Activated naive CD8-positive, alpha-beta T cell treated with anti-CD3 and anti-CD28 coated beads, Interleukin-2, amount 10 ng/mL, durations not matched to agents 7 days and 5 days (primary cell): ENCODE data around the gene TSPAN4. TPM values are rescaled to one million over a fixed set of nuclear protein-coding genes. Genes with fewer than 3 reads are reported as not detected.

Experiments used
- ATAC-seq: fragments of 150-1000 bp; cut with Tn5 transposase; one replicate; pipeline ENCODE4 v1.10.0; 2021; ENCODE audit warnings: low read depth, moderate library complexity
- POLR2A ChIA-PET: fragments of 350-600 bp; sonication (Branson Sonifier 250); formaldehyde crosslinking; loops from one replicate; lab custom pipeline; 2021; ENCODE audit warnings: antibody characterized with exemption; lab: Charles Lee
- DNase-seq: peaks from one replicate; pipeline ENCODE4 v3.0.0; 2021
- H3K27ac Mint-ChIP-seq: one replicate; pipeline ENCODE4 v1.8.0; 2022; ENCODE audit warnings: mild to moderate bottlenecking, mixed read lengths
- H3K27me3 Mint-ChIP-seq: one replicate; pipeline ENCODE4 v1.8.0; 2022; ENCODE audit warnings: mild to moderate bottlenecking, moderate library complexity, mixed read lengths
- H3K36me3 Mint-ChIP-seq: one replicate; pipeline ENCODE4 v1.8.0; 2021; ENCODE audit warnings: mild to moderate bottlenecking, mixed read lengths
- H3K4me1 Mint-ChIP-seq: one replicate; pipeline ENCODE4 v1.8.0; 2021; ENCODE audit warnings: mixed read lengths
- H3K4me3 Mint-ChIP-seq: one replicate; pipeline ENCODE4 v1.8.0; 2022; ENCODE audit warnings: mild to moderate bottlenecking, moderate library complexity, mixed read lengths
- H3K9me3 Mint-ChIP-seq: one replicate; pipeline ENCODE4 v1.8.0; 2021; ENCODE audit warnings: mixed read lengths
- total RNA-seq, 2 experiments: library from RNA; stranded (reverse); gene quantifications; one replicate each; pipeline ENCODE4 v1.2.3, GENCODE V29; 2021

Gene TSPAN4
- total RNA-seq, 2 experiments from 2014 or later, result 19.0 to 20.3 TPM

DNA sequence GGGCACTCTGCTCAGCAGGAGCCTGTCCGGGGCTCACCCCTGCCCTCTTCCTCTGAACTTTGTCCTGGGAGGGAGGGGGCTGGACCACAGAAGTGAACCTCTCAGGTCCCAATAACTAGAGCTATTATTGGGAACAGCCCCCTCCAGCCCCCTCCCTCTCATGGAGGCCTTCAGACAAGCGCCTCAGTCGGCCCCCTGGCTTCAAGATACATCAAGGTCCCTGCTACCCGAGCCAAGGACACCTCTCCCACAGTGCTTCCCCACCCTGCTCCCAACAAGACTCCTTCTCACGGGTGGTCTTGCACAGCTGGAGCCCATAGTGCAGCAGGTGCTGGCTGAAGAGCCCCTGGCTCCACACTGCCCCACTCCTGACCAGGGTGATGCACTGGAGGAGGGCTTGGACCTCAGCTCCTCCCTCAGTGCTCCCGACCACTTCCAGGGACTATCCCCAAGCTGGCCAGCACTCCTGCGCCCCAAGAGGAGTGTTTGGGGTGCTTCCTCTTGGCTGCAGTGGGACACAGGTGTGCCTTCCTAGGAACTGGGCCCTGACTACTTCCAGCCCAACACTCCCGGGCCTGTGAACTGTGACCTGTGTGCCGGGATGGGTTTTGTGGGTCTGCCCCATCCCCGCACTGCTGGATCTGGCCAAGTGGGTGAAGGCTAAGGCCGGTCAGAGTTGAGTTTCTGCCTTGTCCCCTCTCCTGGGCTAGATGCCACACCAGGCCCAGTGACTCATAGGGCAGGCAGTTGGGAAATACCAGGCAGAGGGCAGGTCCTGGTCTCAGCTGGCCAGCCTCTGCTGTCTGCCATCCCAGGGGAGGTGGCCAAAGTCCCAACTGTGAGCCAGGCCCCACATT, 21.8 kb upstream of the TSPAN4 start:
- no peaks in the 10 kb centered on the region for H3K9me3 Mint-ChIP-seq
- H3K36me3 Mint-ChIP-seq, result peaks cover 5% of the 10 kb centered on the region
- H3K27ac Mint-ChIP-seq, result peak overlapping the region; percentile 42
- H3K27me3 Mint-ChIP-seq, result no peaks in the 10 kb centered on the region
- DNase-seq (no peak), ATAC-seq (no peak)
- H3K4me1 Mint-ChIP-seq, result peaks cover 7% of the 10 kb centered on the region
- POLR2A ChIA-PET, result interaction anchor here (1.8 to 3.0 kb wide), 8 partner anchors 8 to 89 kb away, joined by 6 to 51 read pairs (median 18); partner anchors contain the start of genes CD151, CHID1, CRACR2B and GATD1
- peak overlapping the region; percentile 82 for H3K4me3 Mint-ChIP-seq

DNA sequence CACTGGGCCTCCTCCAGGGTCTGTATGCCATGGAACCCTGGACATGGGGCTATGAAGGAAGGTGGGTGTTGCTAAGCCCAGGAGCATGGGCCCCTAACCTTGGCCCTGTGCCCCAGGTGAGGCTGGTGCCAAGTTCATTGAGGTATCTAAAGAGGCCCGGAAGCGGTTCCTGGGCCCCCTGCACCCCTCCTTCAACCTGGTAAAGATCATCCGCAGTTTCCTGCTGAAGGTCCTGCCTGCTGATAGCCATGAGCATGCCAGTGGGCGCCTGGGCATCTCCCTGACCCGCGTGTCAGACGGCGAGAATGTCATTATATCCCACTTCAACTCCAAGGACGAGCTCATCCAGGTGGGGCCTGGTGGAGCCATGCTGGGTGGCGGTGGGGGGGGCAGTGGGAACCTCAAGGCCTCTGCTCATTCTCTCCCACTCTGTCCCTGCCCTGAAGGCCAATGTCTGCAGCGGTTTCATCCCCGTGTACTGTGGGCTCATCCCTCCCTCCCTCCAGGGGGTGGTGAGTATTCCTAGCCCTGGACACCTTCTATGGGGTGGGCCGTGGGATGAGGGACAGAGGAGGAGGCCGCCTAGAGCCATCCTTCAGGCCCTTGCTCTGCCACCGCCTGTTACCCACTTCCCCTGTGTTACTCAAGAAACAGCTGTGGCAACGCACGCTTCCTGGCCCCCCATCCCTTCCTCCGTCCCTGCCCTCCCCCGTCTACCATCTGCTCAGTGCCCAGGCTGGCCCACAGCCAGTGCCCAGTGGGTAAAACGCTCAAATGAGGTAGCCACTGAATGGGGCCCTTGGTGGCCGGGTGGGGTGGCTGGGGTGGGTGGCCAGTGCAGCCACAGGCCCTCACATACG, 20.9 kb upstream of the TSPAN4 start:
- Mint-ChIP-seq H3K36me3 (peaks cover 5% of the 10 kb centered on the region), H3K27me3 (no peaks in the 10 kb centered on the region), H3K4me3 (peak overlapping the region; percentile 16), H3K4me1 (peaks cover 11% of the 10 kb centered on the region), H3K27ac (no peak overlapping the region), H3K9me3 (no peaks in the 10 kb centered on the region)
- ATAC-seq, result no peak
- DNase-seq, result no peak
- POLR2A ChIA-PET, result interaction anchor here (0.6 kb wide), 1 partner anchor 126 kb away, joined by 3 read pairs; the partner anchor contains the start of gene TMEM80

DNA sequence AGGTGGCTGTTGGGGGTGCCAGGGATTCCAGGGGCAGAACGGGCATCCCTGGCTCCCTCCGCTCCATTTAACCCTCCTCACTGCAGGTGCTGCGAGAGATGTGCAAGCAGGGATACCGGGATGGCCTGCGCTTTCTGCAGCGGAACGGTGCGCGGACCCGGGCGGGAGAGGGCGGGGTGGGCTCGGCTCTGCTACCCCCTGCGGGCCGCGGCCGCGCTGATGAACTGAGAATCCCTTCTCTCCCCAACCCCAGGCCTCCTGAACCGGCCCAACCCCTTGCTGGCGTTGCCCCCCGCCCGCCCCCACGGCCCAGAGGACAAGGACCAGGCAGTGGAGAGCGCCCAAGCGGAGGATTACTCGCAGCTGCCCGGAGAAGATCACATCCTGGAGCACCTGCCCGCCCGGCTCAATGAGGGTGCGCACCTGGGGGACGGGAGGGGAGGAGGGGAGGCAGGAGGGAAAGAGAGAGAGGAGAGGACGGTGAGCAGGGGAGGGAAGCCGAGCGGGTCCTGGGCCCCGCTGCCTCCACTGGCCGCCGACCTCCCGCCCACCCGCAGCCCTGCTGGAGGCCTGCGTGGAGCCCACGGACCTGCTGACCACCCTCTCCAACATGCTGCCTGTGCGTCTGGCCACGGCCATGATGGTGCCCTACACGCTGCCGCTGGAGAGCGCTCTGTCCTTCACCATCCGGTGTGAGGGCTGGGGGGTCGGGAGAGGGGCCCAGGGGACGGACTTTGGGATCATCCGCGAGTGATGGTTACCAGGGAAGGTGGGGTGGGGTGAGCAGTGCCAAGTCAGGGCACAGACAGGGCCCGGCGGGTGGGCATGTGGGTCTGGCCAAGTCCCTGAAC, 19.0 kb upstream of the TSPAN4 start:
- Mint-ChIP-seq H3K4me3 (no peak overlapping the region), H3K36me3 (peaks cover 7% of the 10 kb centered on the region), H3K27me3 (peaks cover 10% of the 10 kb centered on the region), H3K4me1 (peaks cover 18% of the 10 kb centered on the region), H3K9me3 (no peaks in the 10 kb centered on the region), H3K27ac (no peak overlapping the region)
- ATAC-seq (no peak), DNase-seq (no peak)
- POLR2A ChIA-PET, result interaction anchor here (0.7 kb wide), 1 partner anchor 13 kb away, joined by 3 read pairs; no protein-coding TSS in a partner anchor

DNA sequence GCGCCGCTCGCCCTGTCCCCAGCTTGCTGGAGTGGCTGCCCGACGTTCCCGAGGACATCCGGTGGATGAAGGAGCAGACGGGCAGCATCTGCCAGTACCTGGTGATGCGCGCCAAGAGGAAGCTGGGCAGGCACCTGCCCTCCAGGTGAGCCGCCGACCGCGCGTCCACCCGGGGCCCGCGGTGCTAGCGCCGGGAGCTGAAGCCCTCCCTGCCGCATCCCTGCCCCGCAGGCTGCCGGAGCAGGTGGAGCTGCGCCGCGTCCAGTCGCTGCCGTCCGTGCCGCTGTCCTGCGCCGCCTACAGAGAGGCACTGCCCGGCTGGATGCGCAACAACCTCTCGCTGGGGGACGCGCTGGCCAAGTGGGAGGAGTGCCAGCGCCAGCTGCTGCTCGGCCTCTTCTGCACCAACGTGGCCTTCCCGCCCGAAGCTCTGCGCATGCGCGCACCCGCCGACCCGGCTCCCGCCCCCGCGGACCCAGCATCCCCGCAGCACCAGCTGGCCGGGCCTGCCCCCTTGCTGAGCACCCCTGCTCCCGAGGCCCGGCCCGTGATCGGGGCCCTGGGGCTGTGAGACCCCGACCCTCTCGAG, 18.3 kb upstream of the TSPAN4 start:
- H3K4me3 Mint-ChIP-seq, result no peak overlapping the region
- ATAC-seq (no peak), DNase-seq (no peak)
- no peaks in the 10 kb centered on the region for H3K9me3 Mint-ChIP-seq
- no peak overlapping the region for H3K27ac Mint-ChIP-seq
- POLR2A ChIA-PET, result interaction anchor here (0.8 kb wide), 1 partner anchor 118 kb away, joined by 3 read pairs; no protein-coding TSS in a partner anchor
- H3K27me3 Mint-ChIP-seq, result peaks cover 17% of the 10 kb centered on the region
- H3K36me3 Mint-ChIP-seq, result peaks cover 7% of the 10 kb centered on the region
- H3K4me1 Mint-ChIP-seq, result peaks cover 21% of the 10 kb centered on the region

DNA sequence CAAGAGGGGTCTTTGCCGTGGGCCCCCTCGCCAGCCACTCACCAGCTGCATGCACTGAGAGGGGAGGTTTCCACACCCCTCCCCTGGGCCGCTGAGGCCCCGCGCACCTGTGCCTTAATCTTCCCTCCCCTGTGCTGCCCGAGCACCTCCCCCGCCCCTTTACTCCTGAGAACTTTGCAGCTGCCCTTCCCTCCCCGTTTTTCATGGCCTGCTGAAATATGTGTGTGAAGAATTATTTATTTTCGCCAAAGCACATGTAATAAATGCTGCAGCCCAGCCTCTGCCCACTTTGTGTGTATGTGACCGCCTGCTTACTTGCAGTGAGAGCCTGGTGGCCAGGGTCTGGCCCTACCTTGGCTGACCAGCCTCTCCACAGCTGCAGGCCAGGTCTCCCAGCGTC, 17.7 kb upstream of the TSPAN4 start:
- Mint-ChIP-seq H3K4me1 (peaks cover 23% of the 10 kb centered on the region), H3K27ac (no peak overlapping the region), H3K4me3 (no peak overlapping the region), H3K36me3 (peaks cover 7% of the 10 kb centered on the region), H3K27me3 (peaks cover 20% of the 10 kb centered on the region), H3K9me3 (no peaks in the 10 kb centered on the region)
- ATAC-seq (no peak), DNase-seq (no peak)
- POLR2A ChIA-PET, result interaction anchor here (0.8 kb wide), 1 partner anchor 118 kb away, joined by 3 read pairs; no protein-coding TSS in a partner anchor

DNA sequence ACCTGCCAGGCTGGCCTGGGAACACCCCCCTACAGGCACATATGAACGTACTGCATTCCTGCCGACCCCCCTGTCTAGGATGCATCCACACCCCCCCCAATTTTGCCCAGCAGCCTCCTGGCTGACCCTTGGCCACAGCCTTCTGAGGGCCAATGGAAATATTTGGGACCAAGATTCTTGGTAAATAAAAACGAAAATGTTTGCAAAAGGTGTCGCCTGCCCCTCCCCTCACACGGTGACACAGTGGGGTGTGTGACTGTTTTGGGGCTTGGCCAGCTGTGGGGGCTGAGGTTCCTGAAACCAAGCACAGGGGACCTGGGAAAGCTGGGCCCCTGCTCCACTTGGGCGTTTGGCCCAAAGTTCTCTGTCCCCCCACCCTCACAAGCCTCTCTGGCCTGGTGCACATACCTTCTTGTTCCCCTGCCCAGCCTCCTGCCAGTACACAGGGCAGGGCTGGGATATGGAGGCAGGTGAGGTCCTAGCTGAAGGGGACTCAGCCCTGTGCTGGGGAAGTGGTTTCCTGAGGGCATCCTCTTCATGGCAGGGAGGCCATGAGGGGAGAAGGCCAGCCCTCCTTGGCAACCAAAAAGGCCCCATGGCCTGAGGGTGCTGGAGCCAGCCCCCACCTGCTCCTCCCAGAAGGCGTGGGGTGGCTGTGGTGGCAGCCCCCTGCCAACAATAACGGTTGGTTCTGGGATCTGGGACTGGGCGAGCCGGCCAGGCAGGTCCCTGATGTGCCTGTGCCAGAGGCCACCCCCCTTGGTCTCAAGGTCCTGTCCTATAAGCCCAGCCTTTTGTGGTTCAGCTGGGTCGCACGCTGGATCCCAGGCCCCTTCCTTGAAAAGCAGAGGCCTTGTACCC, 17.1 kb upstream of the TSPAN4 start:
- Mint-ChIP-seq H3K9me3 (no peaks in the 10 kb centered on the region), H3K27me3 (peaks cover 20% of the 10 kb centered on the region), H3K4me3 (no peak overlapping the region), H3K36me3 (peaks cover 7% of the 10 kb centered on the region), H3K4me1 (peaks cover 23% of the 10 kb centered on the region), H3K27ac (no peak overlapping the region)
- no peak for DNase-seq
- POLR2A ChIA-PET, result interaction anchor here (0.7 to 9.6 kb wide), 4 partner anchors 16 to 30 kb away, joined by 4 to 67 read pairs (median 4); partner anchors contain the start of genes POLR2L, RPLP2 and TSPAN4
- no peak for ATAC-seq

DNA sequence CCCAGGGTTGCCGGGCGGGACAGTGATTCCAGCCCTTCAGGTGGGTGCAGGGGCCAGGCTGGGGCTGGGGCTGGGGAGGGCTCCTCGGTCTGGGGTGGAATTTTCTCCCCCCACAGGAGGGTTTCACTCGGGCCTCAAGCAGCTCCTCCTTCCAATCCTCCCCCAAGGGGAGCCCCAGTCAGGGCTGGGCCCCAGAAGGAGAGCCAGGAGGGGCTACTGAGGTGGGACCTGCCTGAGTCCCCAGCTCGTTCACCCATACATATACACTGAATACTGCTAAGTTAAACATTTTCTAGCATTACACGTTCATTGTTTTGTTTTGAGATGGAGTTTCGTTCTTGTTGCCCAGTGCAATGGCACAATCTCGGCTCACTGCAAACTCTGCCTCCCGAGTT, 16.4 kb upstream of the TSPAN4 start:
- peaks cover 6% of the 10 kb centered on the region for H3K36me3 Mint-ChIP-seq
- DNase-seq (no peak), ATAC-seq (no peak)
- H3K4me3 Mint-ChIP-seq, result peak overlapping the region; percentile 83
- H3K27ac Mint-ChIP-seq, result peak overlapping the region; percentile 77
- POLR2A ChIA-PET, result interaction anchor here (0.7 to 9.6 kb wide), 4 partner anchors 16 to 31 kb away, joined by 4 to 67 read pairs (median 4); partner anchors contain the start of genes POLR2L, RPLP2 and TSPAN4
- H3K27me3 Mint-ChIP-seq, result peaks cover 23% of the 10 kb centered on the region
- peaks cover 17% of the 10 kb centered on the region for H3K4me1 Mint-ChIP-seq
- H3K9me3 Mint-ChIP-seq, result no peaks in the 10 kb centered on the region

DNA sequence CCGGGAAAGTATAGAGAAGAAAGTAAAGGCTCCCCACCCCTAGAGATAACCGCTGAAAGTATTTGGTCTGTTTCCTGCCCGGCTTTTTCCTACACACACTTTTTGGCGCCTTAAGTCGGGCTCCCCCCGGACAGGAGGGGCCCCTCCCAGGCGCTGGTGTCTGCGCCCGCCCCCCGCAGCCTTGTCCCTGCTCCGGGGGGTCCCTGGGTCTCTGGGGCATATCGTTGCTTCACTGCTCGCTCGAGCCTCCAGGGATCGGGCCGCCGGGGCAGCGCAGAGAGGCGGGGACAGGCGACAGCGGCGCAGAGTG, 15.9 kb upstream of the TSPAN4 start:
- Mint-ChIP-seq H3K27ac (peak overlapping the region; percentile 77), H3K36me3 (peaks cover 6% of the 10 kb centered on the region), H3K4me3 (peak overlapping the region; percentile 83), H3K4me1 (peaks cover 16% of the 10 kb centered on the region), H3K9me3 (no peaks in the 10 kb centered on the region), H3K27me3 (peaks cover 29% of the 10 kb centered on the region)
- POLR2A ChIA-PET, result interaction anchor here (1.1 to 9.6 kb wide), 3 partner anchors 15 to 22 kb away, joined by 3 to 67 read pairs (median 8); partner anchors contain the start of genes POLR2L, RPLP2 and TSPAN4
- DNase-seq, result no peak
- peak; percentile 13 for ATAC-seq

- peak; percentile 75 for DNase-seq
- no peaks in the 10 kb centered on the region for H3K9me3 Mint-ChIP-seq
- peaks cover 30% of the 10 kb centered on the region for H3K27me3 Mint-ChIP-seq
- POLR2A ChIA-PET, result interaction anchor here (1.1 to 9.6 kb wide), 4 partner anchors 8 to 23 kb away, joined by 3 to 67 read pairs (median 24); partner anchors contain the start of genes PNPLA2, POLR2L, RPLP2 and TSPAN4
- H3K27ac Mint-ChIP-seq, result peak overlapping the region; percentile 77
- peak overlapping the region; percentile 83 for H3K4me3 Mint-ChIP-seq
- peaks cover 15% of the 10 kb centered on the region for H3K4me1 Mint-ChIP-seq
- H3K36me3 Mint-ChIP-seq, result peaks cover 6% of the 10 kb centered on the region
- ATAC-seq, result peak; percentile 33
These were observed 15.3 kb upstream of the TSPAN4 start for GRCh38 chr11:827146-827896.

DNA sequence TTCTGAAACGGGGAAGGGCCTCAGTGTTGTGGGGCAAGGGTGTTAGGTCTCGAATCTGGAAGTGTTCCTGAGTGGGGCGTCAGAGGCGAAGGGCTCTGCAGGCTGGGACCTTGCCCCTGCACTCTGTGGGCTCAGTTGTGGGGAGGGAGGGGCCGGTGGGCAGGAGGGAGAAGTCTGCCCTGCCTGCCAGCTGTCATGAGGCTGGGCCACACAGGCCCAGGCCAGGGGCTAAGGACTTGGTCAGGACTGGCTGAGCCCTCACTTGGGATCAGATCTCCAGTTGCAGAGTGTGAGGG, 14.8 kb upstream of the TSPAN4 start, which contains the start of gene CRACR2B:
Gene CRACR2B (plus strand): TSS at position 23 of the 296 bp plus-strand sequence. CDS start 689 bp downstream, outside the sequence.
- Mint-ChIP-seq H3K4me1 (peaks cover 15% of the 10 kb centered on the region), H3K36me3 (peaks cover 6% of the 10 kb centered on the region), H3K27me3 (peaks cover 30% of the 10 kb centered on the region), H3K9me3 (no peaks in the 10 kb centered on the region), H3K4me3 (peak within 1 kb of the TSS; percentile 83), H3K27ac (peak within 1 kb of the TSS; percentile 77)
- POLR2A ChIA-PET, result interaction anchor here (2.1 to 9.6 kb wide), 3 partner anchors 8 to 19 kb away, joined by 8 to 67 read pairs (median 39); partner anchors contain the start of genes PNPLA2, POLR2L, RPLP2 and TSPAN4
- DNase-seq, result no peak
- ATAC-seq, result no peak
